ENCODE results near the gene HERC6. TPM values are rescaled to one million over a fixed set of nuclear protein-coding genes. Genes with fewer than 3 reads are reported as not detected.

HERC6 gene
- total and polyA plus RNA-seq, 2 of the 8 experiments (the other 6 are each of a cell fraction or from before 2014, with no cell fraction given) = 3.7 to 3.8 TPM

GRCh38 chr4:88440146-88440545 lies 61.5 kb downstream of the HERC6 start (continued):
- TF ChIP-seq TAF1 (IDR thresholded peaks at IDR 0.05; ENCODE audit: low read depth, low read length) (no peak), POLR2AphosphoS5 (IDR thresholded peaks at IDR 0.05; ENCODE audit: low read depth, low read length) (no peak), E2F6 (IDR thresholded peaks at IDR 0.05) (no peak)

Data from H1 (cell line).